CD14-positive monocyte (primary cell): Measurements from ENCODE around the gene RPS21. TPM values are rescaled to one million over a fixed set of nuclear protein-coding genes. Genes with fewer than 3 reads are reported as not detected.

Experiments
- DNase-seq, 3 donors: peaks; one replicate each; pipeline ENCODE4 v3.0.0-alpha.2; 2011 to 2022
- H2AFZ ChIP-seq: 2 replicates; pipeline ENCODE4 v1.6.0; 2012; ENCODE audit warnings: mild to moderate bottlenecking, low read depth, low read length, inconsistent platforms; ENCODE audit not compliant: insufficient read depth, poor library complexity, severe bottlenecking
- H3K27ac ChIP-seq, 2 donors: 1 replicate in 1 of 2; 2 replicates in 1 of 2; pipeline ENCODE4 v1.5.1; 2012 to 2013; ENCODE audit warnings: low read length in 2 of 2, control low read depth in 1 of 2, inconsistent platforms in 1 of 2, low read depth in 1 of 2, mild to moderate bottlenecking in 1 of 2
- H3K27me3 ChIP-seq, 2 donors: one replicate each; pipeline versions ENCODE4 v1.6.0 to v1.6.1; 2011 to 2013; ENCODE audit warnings: low read length in 2 of 2; ENCODE audit not compliant: control insufficient read depth in 2 of 2, insufficient read depth in 2 of 2
- H3K36me3 ChIP-seq, 2 donors: replicated peaks in 1 of 2; 1 replicate in 1 of 2; 2 replicates in 1 of 2; pipeline versions ENCODE4 v1.5.1 to v1.6.1; 2012 to 2013; ENCODE audit warnings: low read length in 2 of 2, control low read depth in 1 of 2, inconsistent platforms in 1 of 2, mild to moderate bottlenecking in 1 of 2; ENCODE audit not compliant: insufficient read depth in 2 of 2, control insufficient read depth in 1 of 2
- H3K4me1 ChIP-seq, 2 donors: 1 replicate in 1 of 2; 2 replicates in 1 of 2; pipeline versions ENCODE4 v1.5.1 to v1.6.1; 2012 to 2013; ENCODE audit warnings: low read length in 2 of 2, control low read depth in 1 of 2, inconsistent platforms in 1 of 2, mild to moderate bottlenecking in 1 of 2, moderate library complexity in 1 of 2; ENCODE audit not compliant: insufficient read depth in 2 of 2, control insufficient read depth in 1 of 2
- H3K4me2 ChIP-seq: replicated peaks from 2 replicates; pipeline ENCODE3; 2012; ENCODE audit warnings: low read length, moderate library complexity, mild to moderate bottlenecking; ENCODE audit not compliant: poor library complexity, severe bottlenecking; ENCODE audit errors: extremely low read depth
- H3K4me3 ChIP-seq, 3 experiments: fragments of 200-600 bp in 1 of 3; sonication (generic) in 1 of 3; replicated peaks in 1 of 3; 1 replicate in 2 of 3; 2 replicates in 1 of 3; pipeline ENCODE4 v1.5.1; 2011 to 2013; ENCODE audit warnings: low read length in 3 of 3, mild to moderate bottlenecking in 3 of 3, control low read depth in 2 of 3, low read depth in 2 of 3, inconsistent platforms in 1 of 3, moderate library complexity in 1 of 3
- H3K79me2 ChIP-seq: 2 replicates; pipeline ENCODE4 v1.6.0; 2012; ENCODE audit warnings: mild to moderate bottlenecking, control low read depth, inconsistent platforms, low read length, moderate library complexity; ENCODE audit not compliant: insufficient read depth
- H3K9ac ChIP-seq: 2 replicates; pipeline ENCODE4 v1.6.0; 2017; ENCODE audit warnings: low read length, mild to moderate bottlenecking; ENCODE audit not compliant: insufficient read depth, poor library complexity, severe bottlenecking
- H3K9me3 ChIP-seq, 2 donors: replicated peaks in 1 of 2; 1 replicate in 1 of 2; 2 replicates in 1 of 2; pipeline versions ENCODE4 v1.5.1 to v1.6.1; 2012 to 2013; ENCODE audit warnings: low read length in 2 of 2, control low read depth in 1 of 2; ENCODE audit not compliant: control insufficient read depth in 1 of 2, insufficient read depth in 1 of 2
- H4K20me1 ChIP-seq: 2 replicates; pipeline ENCODE4 v1.6.0; 2012; ENCODE audit warnings: mild to moderate bottlenecking, low read length, control low read depth, moderate library complexity; ENCODE audit not compliant: insufficient read depth
- H3K27ac Mint-ChIP-seq, 7 donors: one replicate each; pipeline ENCODE4 v1.8.0; 2020; ENCODE audit warnings: mild to moderate bottlenecking in 7 of 7, mixed read lengths in 7 of 7, moderate library complexity in 6 of 7, inconsistent platforms in 2 of 7
- H3K27me3 Mint-ChIP-seq, 3 donors: one replicate each; pipeline ENCODE4 v1.8.0; 2021 to 2022; ENCODE audit warnings: low read depth in 3 of 3, mild to moderate bottlenecking in 3 of 3, mixed read lengths in 3 of 3, moderate library complexity in 3 of 3, inconsistent platforms in 1 of 3
- H3K36me3 Mint-ChIP-seq, 2 donors: one replicate each; pipeline ENCODE4 v1.8.0; 2020; ENCODE audit warnings: mixed read lengths in 2 of 2, inconsistent platforms in 1 of 2, mild to moderate bottlenecking in 1 of 2
- H3K4me1 Mint-ChIP-seq: one replicate; pipeline ENCODE4 v1.8.0; 2020; ENCODE audit warnings: mild to moderate bottlenecking, mixed read lengths
- H3K4me3 Mint-ChIP-seq, 2 donors: one replicate each; pipeline ENCODE4 v1.8.0; 2020; ENCODE audit warnings: mild to moderate bottlenecking in 2 of 2, mixed read lengths in 2 of 2, moderate library complexity in 1 of 2
- H3K9me3 Mint-ChIP-seq, 7 donors: one replicate each; pipeline ENCODE4 v1.8.0; 2020 to 2022; ENCODE audit warnings: mixed read lengths in 7 of 7, mild to moderate bottlenecking in 6 of 7, moderate library complexity in 6 of 7, inconsistent platforms in 2 of 7
- CTCF ChIP-seq: fragments of 200-600 bp; IDR thresholded peaks from one replicate; pipeline ENCODE4 v1.8.0; 2022; ENCODE audit warnings: antibody characterized with exemption, mild to moderate bottlenecking
- WGBS: methylation state at CpG from one replicate; pipeline ENCODE4 v1.1.5; 2013; ENCODE audit warnings: missing lambda C conversion rate; ENCODE audit not compliant: insufficient coverage; 5-methylcytosine and 5-hydroxymethylcytosine counted together
- intact Hi-C, 2 donors: fragments of 100-400 bp; cut with micrococcal nuclease; formaldehyde crosslinking; loops; one replicate each; pipeline versions ENCODE4 v1.15.0 to v1.15.1; 2023
- polyA plus RNA-seq, 3 donors: library from polyadenylated mRNA; depleted of rRNA in 1 of 3; unstranded in 2 of 3; stranded (reverse) in 1 of 3; fragments of 300-500 nt in 2 of 3; fragments of >200 nt in 1 of 3; fragmentation: Illumina TruSeq in 2 of 3; gene quantifications; 1 replicate in 2 of 3; 2 replicates in 1 of 3; pipeline ENCODE4 v1.2.3, GENCODE V29; 2012 to 2021

The RPS21 gene
- polyA plus RNA-seq, 3 donors = 799 to 6,263 (median 968) TPM

DNA sequence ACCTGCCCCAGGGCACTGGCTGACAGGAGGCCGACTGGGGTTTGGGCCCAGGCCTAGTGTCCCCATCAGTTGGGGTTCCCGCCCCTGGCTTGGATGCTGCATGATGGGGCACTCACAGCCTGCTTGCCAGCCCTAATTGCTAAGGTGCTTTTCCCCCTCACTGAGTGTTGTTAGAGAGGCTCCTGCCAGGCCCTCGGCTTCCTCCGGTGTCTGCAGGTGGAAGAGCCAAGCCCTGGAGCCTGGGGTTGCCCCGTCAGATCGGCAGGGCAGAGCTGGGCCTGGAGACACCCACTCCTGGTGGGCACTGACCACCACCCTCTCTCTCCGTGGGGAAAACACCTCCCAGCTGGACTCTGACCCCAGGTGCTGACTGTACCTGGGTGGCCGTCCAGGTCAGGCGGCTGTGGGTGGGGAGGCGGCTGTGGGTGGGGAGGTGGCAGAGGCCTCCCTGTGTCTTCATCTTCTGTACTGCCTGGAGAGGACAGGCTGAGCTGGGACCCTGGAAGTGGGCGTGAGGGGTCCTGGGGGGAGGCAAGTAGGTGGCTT lies 26.2 kb downstream of the RPS21 start:
- Histone ChIP-seq H3K27ac (no peak overlapping the region), H3K4me2 (no peak overlapping the region), H3K4me1 (peaks cover 5 to 10% of the 10 kb centered on the region in 2 donors), H3K36me3 (no peaks in the 10 kb centered on the region), H3K9me3 (no peaks in the 10 kb centered on the region), H3K4me3 (no peak overlapping the region), H3K79me2 (no peaks in the 10 kb centered on the region), H3K27me3 (peaks cover 0 to 3% of the 10 kb centered on the region in 2 donors), H3K9ac (no peak overlapping the region), H2AFZ (no peak overlapping the region), H4K20me1 (no peaks in the 10 kb centered on the region)
- Mint-ChIP-seq H3K4me1 (peaks cover 10% of the 10 kb centered on the region), H3K4me3 (no peak overlapping the region), H3K9me3 (no peaks in the 10 kb centered on the region), H3K36me3 (no peaks in the 10 kb centered on the region), H3K27ac (no peak overlapping the region), H3K27me3 (peaks cover 9 to 18% (median 13%) of the 10 kb centered on the region in 3 donors)
- WGBS = 100% methylated on average over 10 of the region's 11 CpGs
- TF ChIP-seq CTCF = no peak
- intact Hi-C loops = no loop called here
- no peak for DNase-seq

- H3K9ac ChIP-seq = no peak overlapping the region
- H2AFZ ChIP-seq = no peak overlapping the region
- no peak for DNase-seq
- peaks cover 5 to 8% of the 10 kb centered on the region in 2 donors for H3K4me1 ChIP-seq
- H3K27me3 ChIP-seq = peaks cover 0 to 3% of the 10 kb centered on the region in 2 donors
- no peak overlapping the region for H3K4me2 ChIP-seq
- H3K27ac ChIP-seq = no peak overlapping the region
- no peak overlapping the region for H3K4me3 ChIP-seq
- H3K36me3 ChIP-seq = no peaks in the 10 kb centered on the region
- H3K27ac Mint-ChIP-seq = no peak overlapping the region
- no peaks in the 10 kb centered on the region for H3K9me3 Mint-ChIP-seq
- no peak overlapping the region for H3K4me3 Mint-ChIP-seq
- H3K9me3 ChIP-seq = no peaks in the 10 kb centered on the region
- 93% methylated on average over 19 of the region's 22 CpGs for WGBS
- peaks cover 10% of the 10 kb centered on the region for H3K4me1 Mint-ChIP-seq
- intact Hi-C loops = no loop called here
- TF ChIP-seq CTCF = no peak
- no peaks in the 10 kb centered on the region for H3K36me3 Mint-ChIP-seq
- peaks cover 8 to 18% (median 9%) of the 10 kb centered on the region in 3 donors for H3K27me3 Mint-ChIP-seq
- H4K20me1 ChIP-seq = no peaks in the 10 kb centered on the region
- H3K79me2 ChIP-seq = no peaks in the 10 kb centered on the region
These were observed 27.1 kb downstream of the RPS21 start for GRCh38 chr20:62413896-62414481.
